Erythroblast (primary cell): ENCODE results near the gene TSPEAR.

Experiments used
- GATA1 ChIP-seq: IDR thresholded peaks from 2 replicates; pipeline ENCODE4 v1.6.1; 2011; ENCODE audit warnings: low read depth, mild to moderate bottlenecking, control low read depth, low read length, moderate library complexity
- POLR2A ChIP-seq: IDR thresholded peaks from 2 replicates; pipeline ENCODE4 v1.6.1; 2011; ENCODE audit warnings: mild to moderate bottlenecking, low read length

DNA sequence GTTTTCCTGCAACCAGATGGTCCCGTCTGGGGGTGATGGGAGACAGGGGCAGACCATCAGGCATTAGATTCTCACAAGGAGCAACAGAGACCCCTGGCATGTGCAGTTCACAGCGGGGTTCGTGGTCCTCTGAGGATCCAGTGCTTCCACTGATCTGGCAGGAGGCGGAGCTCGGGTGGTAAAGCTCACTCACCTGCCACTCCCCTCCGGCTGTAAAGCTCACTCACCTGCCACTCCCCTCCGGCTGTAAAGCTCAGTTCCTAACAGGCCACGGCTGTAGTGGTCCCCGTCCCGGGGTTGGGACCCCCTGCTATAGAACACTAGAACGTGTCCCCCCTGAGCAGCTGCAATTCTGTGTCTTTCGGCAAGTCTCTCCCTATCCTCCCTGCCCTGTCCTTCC, 9.8 kb downstream of the TSPEAR start:
- TF ChIP-seq POLR2A: no peak
- no peak for TF ChIP-seq GATA1
